HepG2 (cell line): ENCODE results near the gene DNAJC4. TPM values are rescaled to one million over a fixed set of nuclear protein-coding genes. Genes with fewer than 3 reads are reported as not detected.

Experiments used
- CAMTA2 ChIP-seq: sonication (generic); formaldehyde crosslinking; IDR thresholded peaks from 2 replicates; pipeline ENCODE4 v1.4.0; 2020; ENCODE audit warnings: mild to moderate bottlenecking, missing genetic modification reagents, borderline replicate concordance
- GABPA ChIP-seq, 2 experiments: IDR thresholded peaks; 2 replicates each; pipeline ENCODE4 v1.6.1; 2011 to 2016; ENCODE audit warnings: low read depth in 2 of 2, low read length in 1 of 2, missing biosample characterization in 1 of 2, missing genetic modification characterization in 1 of 2
- GPN1 ChIP-seq: sonication (generic); formaldehyde crosslinking; IDR thresholded peaks from 2 replicates; pipeline ENCODE4 v1.5.1; 2020; ENCODE audit warnings: missing genetic modification reagents, borderline replicate concordance
- HDAC2 ChIP-seq: sonication (generic); formaldehyde crosslinking; IDR thresholded peaks from 2 replicates; pipeline ENCODE4 v1.4.0; 2020; ENCODE audit warnings: missing genetic modification reagents
- KDM2A ChIP-seq: sonication (generic); formaldehyde crosslinking; IDR thresholded peaks from 2 replicates; pipeline ENCODE4 v1.4.0; 2020; ENCODE audit warnings: low read depth, missing genetic modification reagents, borderline replicate concordance
- KLF16 ChIP-seq, 2 experiments: sonication (generic) in 1 of 2; formaldehyde crosslinking in 1 of 2; IDR thresholded peaks; 2 replicates each; pipeline versions ENCODE4 v1.6.1 to v1.8.0; 2016 to 2023; ENCODE audit warnings: missing genetic modification reagents in 2 of 2, missing compliant biosample characterization in 1 of 2
- MIER2 ChIP-seq: IDR thresholded peaks from 2 replicates; pipeline ENCODE4 v1.6.1; 2016; ENCODE audit warnings: missing biosample characterization, missing genetic modification reagents
- NCOA1 ChIP-seq: sonication (generic); formaldehyde crosslinking; IDR thresholded peaks from 2 replicates; pipeline ENCODE4 v1.9.0; 2021; ENCODE audit warnings: missing genetic modification reagents
- NFATC3 ChIP-seq: sonication (generic); formaldehyde crosslinking; IDR thresholded peaks from 2 replicates; pipeline ENCODE4 v1.5.1; 2020; ENCODE audit warnings: mild to moderate bottlenecking, missing genetic modification reagents
- PCBP1 ChIP-seq: fragments of 200-400 bp; formaldehyde crosslinking; IDR thresholded peaks from 2 replicates; pipeline ENCODE4 v1.6.1; 2017; ENCODE audit warnings: mild to moderate bottlenecking, low read depth, low read length, borderline replicate concordance
- REPIN1 ChIP-seq: sonication (generic); formaldehyde crosslinking; IDR thresholded peaks from 2 replicates; pipeline ENCODE4 v1.8.0; 2022; ENCODE audit warnings: missing genetic modification reagents, low read depth, mild to moderate bottlenecking, borderline replicate concordance
- RNF2 ChIP-seq: fragments of 450-650 bp; conservative IDR thresholded peaks from 2 replicates; pipeline ENCODE4 v1.6.1; 2016; ENCODE audit warnings: low read depth
- SIX4 ChIP-seq: sonication (generic); formaldehyde crosslinking; IDR thresholded peaks from 2 replicates; pipeline ENCODE4 v1.4.0; 2020; ENCODE audit warnings: missing genetic modification reagents
- TSC22D2 ChIP-seq: sonication (generic); formaldehyde crosslinking; IDR thresholded peaks from 2 replicates; pipeline ENCODE4 v1.5.1; 2020; ENCODE audit warnings: missing genetic modification reagents, mild to moderate bottlenecking, borderline replicate concordance
- YEATS2 ChIP-seq: sonication (generic); formaldehyde crosslinking; IDR thresholded peaks from 2 replicates; pipeline ENCODE4 v1.4.0; 2020; ENCODE audit warnings: missing genetic modification reagents, borderline replicate concordance
- YY1 ChIP-seq: IDR thresholded peaks from 2 replicates; pipeline ENCODE4 v1.6.1; 2011; ENCODE audit warnings: low read length, low read depth, moderate library complexity, mild to moderate bottlenecking; ENCODE audit not compliant: insufficient read depth, insufficient replicate concordance
- ZNF225 ChIP-seq: sonication (generic); formaldehyde crosslinking; IDR thresholded peaks from 2 replicates; pipeline ENCODE4 v1.4.0; 2020; ENCODE audit warnings: mild to moderate bottlenecking, missing genetic modification reagents
- ZNF549 ChIP-seq: sonication (generic); formaldehyde crosslinking; IDR thresholded peaks from 2 replicates; pipeline ENCODE4 v1.5.0; 2020; ENCODE audit warnings: missing genetic modification reagents
- ZNF660 ChIP-seq: sonication (generic); formaldehyde crosslinking; IDR thresholded peaks from 2 replicates; pipeline ENCODE4 v1.5.1; 2020; ENCODE audit warnings: mild to moderate bottlenecking, low read depth, missing genetic modification reagents, borderline replicate concordance
- ZNF891 ChIP-seq: sonication (generic); formaldehyde crosslinking; IDR thresholded peaks from 2 replicates; pipeline ENCODE4 v1.5.0; 2020; ENCODE audit warnings: mild to moderate bottlenecking, missing genetic modification reagents
- ZSCAN25 ChIP-seq: sonication (generic); formaldehyde crosslinking; IDR thresholded peaks from 2 replicates; pipeline ENCODE4 v1.8.0; 2022; ENCODE audit warnings: mild to moderate bottlenecking, missing genetic modification reagents
- polyA plus RNA-seq, 8 experiments: library from polyadenylated mRNA; depleted of rRNA in 3 of 8; stranded (reverse) in 7 of 8; unstranded in 1 of 8; fragments of >200 nt; fragmentation: Illumina TruSeq in 4 of 8; extraction: Trizol in 4 of 8; gene quantifications; 2 replicates each; pipeline versions ENCODE4 v1.2.1 to v1.2.3, GENCODE V29; 2011 to 2016; ENCODE audit warnings: low read depth in 4 of 8, missing spikeins in 1 of 8, mixed read lengths in 1 of 8; ENCODE audit not compliant: insufficient read depth in 1 of 8
- total RNA-seq, 5 experiments: library from RNA; depleted of rRNA; stranded (reverse); fragments of >200 nt; fragmentation: Illumina TruSeq; extraction: Trizol; gene quantifications; 2 replicates each; pipeline ENCODE4 v1.2.3, GENCODE V29; 2016; ENCODE audit warnings: low read depth in 1 of 5
- TF ChIP-seq, protein P1 (sequence below): sonication (generic); formaldehyde crosslinking; IDR thresholded peaks from 2 replicates; pipeline ENCODE4 v1.4.0; 2020; ENCODE audit warnings: missing genetic modification reagents
- TF ChIP-seq, protein P2 (sequence below): sonication (generic); formaldehyde crosslinking; IDR thresholded peaks from 2 replicates; pipeline ENCODE4 v1.4.0; 2020; ENCODE audit warnings: low read depth, mild to moderate bottlenecking, missing genetic modification reagents
- TF ChIP-seq, protein P3 (sequence below), 2 experiments: sonication (generic) in 1 of 2; formaldehyde crosslinking in 1 of 2; IDR thresholded peaks; 2 replicates each; pipeline versions ENCODE4 v1.4.0 to v1.6.1; 2018 to 2020; ENCODE audit warnings: missing genetic modification reagents in 2 of 2, borderline replicate concordance in 1 of 2, low read depth in 1 of 2, mild to moderate bottlenecking in 1 of 2, missing biosample characterization in 1 of 2

Gene DNAJC4
- total and polyA plus RNA-seq, 2 of the 13 experiments (the other 11 are each of a cell fraction or from before 2014, with no cell fraction given) = 10.3 to 60.8 TPM

DNA sequence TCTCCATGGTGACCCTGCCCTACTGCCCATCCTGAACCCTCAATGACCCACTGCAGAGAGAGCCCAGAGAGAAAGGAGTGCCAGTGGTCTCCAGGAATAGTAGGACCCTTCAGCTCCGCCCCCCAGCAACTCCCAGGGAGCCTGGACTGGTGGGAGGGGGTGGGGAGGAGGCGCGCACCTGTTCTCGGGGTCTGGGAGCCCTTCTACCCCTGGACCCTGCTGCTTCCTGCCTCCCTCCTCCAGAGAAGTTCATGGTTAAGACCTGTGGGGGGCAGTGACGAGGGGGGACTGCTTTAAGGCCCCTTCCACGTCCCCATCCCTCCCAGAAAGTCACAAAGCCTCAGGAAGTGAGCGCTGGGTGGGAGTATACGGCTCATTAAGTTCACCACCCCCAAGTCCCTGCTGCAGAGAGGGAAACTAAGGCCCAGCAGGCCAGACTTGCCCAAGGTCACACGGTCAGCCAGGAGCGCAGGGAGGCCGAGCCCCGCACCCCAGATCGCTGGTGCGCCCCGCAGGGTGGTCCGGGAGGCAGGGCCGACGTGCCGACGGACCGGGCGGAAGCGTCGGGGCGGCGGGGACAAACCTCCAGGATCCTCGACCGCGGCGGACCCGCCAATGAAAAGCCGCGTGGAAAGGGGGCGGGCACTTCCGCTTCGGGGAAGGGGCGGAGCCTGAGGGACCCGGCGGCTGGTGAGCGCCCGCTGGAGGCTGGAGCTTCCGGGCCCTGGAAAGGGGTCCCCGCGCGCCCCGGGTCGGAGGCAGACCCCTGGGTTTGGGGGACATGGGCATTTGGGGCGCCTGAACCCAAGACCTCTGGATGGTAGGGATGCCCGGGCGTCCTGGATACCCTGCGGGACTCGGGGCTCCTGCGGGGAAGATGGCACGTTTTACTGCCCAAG is 4.5 kb upstream of the DNAJC4 start, which contains the start of the genes NUDT22 and TRPT1 (continued):
- TF ChIP-seq MIER2 (CRISPR knock-in tag) (0 out of 2 replicates have a peak, but pooled peaks have one; percentile 26), RNF2 (no peak), ZNF660 (CRISPR knock-in tag) (no peak), HDAC2 (CRISPR knock-in tag) (peak; percentile 50), KLF16 (CRISPR knock-in tag; IDR thresholded peaks at IDR 0.05) (peak in 1 of 2 experiments; percentile 71; a peak in 2 of 4 replicates), GPN1 (CRISPR knock-in tag) (no peak), ZNF549 (CRISPR knock-in tag) (peak; percentile 65; the same call in 1 of the 2 replicates), NCOA1 (CRISPR knock-in tag) (peak; percentile 45; the same call in 1 of the 2 replicates), PCBP1 (0 out of 2 replicates have a peak, but pooled peaks have one; percentile 25), REPIN1 (CRISPR knock-in tag) (peak; percentile 57; the same call in 1 of the 2 replicates), ZSCAN25 (CRISPR knock-in tag) (peak; percentile 46; the same call in 1 of the 2 replicates), NFATC3 (no peak), CAMTA2 (peak; percentile 23; the same call in 1 of the 2 replicates), SIX4 (CRISPR knock-in tag) (no peak), YEATS2 (CRISPR knock-in tag) (peak; percentile 62), TSC22D2 (CRISPR knock-in tag) (0 out of 2 replicates have a peak, but pooled peaks have one; percentile 56), ZNF891 (CRISPR knock-in tag) (peak; percentile 4; the same call in 1 of the 2 replicates), GABPA (IDR thresholded peaks at IDR 0.05; ENCODE audit: low read depth, low read length) (no peak), GABPA (CRISPR knock-in tag; IDR thresholded peaks at IDR 0.05; ENCODE audit: low read depth) (peak; percentile 90), KDM2A (CRISPR knock-in tag) (peak; percentile 84; the same call in 1 of the 2 replicates), YY1 (peak; percentile 50), ZNF225 (CRISPR knock-in tag) (no peak)
- TF ChIP-seq, protein P1, sequence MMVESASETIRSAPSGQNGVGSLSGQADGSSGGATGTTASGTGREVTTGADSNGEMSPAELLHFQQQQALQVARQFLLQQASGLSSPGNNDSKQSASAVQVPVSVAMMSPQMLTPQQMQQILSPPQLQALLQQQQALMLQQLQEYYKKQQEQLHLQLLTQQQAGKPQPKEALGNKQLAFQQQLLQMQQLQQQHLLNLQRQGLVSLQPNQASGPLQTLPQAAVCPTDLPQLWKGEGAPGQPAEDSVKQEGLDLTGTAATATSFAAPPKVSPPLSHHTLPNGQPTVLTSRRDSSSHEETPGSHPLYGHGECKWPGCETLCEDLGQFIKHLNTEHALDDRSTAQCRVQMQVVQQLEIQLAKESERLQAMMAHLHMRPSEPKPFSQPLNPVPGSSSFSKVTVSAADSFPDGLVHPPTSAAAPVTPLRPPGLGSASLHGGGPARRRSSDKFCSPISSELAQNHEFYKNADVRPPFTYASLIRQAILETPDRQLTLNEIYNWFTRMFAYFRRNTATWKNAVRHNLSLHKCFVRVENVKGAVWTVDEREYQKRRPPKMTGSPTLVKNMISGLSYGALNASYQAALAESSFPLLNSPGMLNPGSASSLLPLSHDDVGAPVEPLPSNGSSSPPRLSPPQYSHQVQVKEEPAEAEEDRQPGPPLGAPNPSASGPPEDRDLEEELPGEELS (CRISPR knock-in tag) = peak; percentile 32; the same call in 1 of the 2 replicates
- TF ChIP-seq, protein P2, sequence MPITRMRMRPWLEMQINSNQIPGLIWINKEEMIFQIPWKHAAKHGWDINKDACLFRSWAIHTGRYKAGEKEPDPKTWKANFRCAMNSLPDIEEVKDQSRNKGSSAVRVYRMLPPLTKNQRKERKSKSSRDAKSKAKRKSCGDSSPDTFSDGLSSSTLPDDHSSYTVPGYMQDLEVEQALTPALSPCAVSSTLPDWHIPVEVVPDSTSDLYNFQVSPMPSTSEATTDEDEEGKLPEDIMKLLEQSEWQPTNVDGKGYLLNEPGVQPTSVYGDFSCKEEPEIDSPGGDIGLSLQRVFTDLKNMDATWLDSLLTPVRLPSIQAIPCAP (CRISPR knock-in tag) = no peak
- TF ChIP-seq, protein P3, sequence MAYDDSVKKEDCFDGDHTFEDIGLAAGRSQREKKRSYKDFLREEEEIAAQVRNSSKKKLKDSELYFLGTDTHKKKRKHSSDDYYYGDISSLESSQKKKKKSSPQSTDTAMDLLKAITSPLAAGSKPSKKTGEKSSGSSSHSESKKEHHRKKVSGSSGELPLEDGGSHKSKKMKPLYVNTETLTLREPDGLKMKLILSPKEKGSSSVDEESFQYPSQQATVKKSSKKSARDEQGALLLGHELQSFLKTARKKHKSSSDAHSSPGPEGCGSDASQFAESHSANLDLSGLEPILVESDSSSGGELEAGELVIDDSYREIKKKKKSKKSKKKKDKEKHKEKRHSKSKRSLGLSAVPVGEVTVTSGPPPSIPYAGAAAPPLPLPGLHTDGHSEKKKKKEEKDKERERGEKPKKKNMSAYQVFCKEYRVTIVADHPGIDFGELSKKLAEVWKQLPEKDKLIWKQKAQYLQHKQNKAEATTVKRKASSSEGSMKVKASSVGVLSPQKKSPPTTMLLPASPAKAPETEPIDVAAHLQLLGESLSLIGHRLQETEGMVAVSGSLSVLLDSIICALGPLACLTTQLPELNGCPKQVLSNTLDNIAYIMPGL (CRISPR knock-in tag; IDR thresholded peaks at IDR 0.05; ENCODE audit: borderline replicate concordance in 1 of 2, low read depth in 1 of 2) = peak; percentile 61 to 69; a peak in 3 of 4 replicates
